ENCODE results near the gene HDAC4.

The HDAC4 gene

GRCh38 chr2:239153806-239154591 is 246.8 kb downstream of the HDAC4 start:
- DNase-seq (ENCODE audit: low read depth): no peak

GRCh38 chr2:239152916-239153305 is 247.9 kb downstream of the HDAC4 start:
- DNase-seq (ENCODE audit: low read depth): no peak

- no peak for DNase-seq (ENCODE audit: low read depth)
These were observed 248.4 kb downstream of the HDAC4 start for GRCh38 chr2:239152239-239152915.

DNA sequence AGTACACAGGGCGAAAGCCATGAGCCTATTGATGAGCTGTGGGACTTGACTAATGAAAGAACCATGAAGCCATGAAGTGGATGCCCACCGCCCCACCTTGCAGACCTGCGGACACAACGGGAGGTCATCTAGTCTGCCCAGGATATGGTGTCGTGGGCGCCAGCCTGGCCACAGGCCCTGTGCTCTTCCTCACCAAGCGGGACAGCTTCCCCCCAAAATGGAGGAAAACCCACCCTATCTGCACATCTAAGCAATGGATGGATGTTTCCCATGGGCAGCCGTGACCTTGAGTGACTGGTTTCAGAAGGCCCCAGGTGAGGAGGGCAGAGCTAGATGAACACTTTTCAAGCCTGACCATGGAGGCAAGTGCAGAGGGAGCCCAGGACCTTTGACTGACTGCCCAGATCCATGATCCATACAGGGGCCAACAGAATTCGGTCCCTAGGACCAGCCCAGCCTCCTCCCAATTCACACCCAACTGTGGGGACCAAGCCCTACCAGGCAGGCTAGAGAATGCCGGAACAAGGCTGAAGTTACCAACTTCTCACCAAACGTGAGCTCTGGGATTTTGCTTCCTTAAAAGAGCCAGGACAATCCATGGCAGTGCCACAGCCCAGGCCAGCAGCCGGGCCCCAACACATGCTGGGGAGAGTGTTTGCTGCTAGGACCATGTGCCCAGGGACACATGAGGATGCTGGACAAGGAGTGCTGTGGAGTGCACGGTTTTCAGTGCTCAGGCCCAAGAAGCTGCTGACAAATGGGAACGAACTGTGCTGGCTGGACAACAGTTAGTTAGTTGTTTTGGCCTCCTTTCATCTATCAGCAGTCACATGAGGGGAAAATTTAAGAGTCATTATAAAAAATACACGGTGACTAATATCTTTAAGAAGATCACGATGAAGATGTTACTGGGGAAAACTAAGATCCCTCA is 249.4 kb downstream of the HDAC4 start:
- DNase-seq (ENCODE audit: low read depth): no peak

DNA sequence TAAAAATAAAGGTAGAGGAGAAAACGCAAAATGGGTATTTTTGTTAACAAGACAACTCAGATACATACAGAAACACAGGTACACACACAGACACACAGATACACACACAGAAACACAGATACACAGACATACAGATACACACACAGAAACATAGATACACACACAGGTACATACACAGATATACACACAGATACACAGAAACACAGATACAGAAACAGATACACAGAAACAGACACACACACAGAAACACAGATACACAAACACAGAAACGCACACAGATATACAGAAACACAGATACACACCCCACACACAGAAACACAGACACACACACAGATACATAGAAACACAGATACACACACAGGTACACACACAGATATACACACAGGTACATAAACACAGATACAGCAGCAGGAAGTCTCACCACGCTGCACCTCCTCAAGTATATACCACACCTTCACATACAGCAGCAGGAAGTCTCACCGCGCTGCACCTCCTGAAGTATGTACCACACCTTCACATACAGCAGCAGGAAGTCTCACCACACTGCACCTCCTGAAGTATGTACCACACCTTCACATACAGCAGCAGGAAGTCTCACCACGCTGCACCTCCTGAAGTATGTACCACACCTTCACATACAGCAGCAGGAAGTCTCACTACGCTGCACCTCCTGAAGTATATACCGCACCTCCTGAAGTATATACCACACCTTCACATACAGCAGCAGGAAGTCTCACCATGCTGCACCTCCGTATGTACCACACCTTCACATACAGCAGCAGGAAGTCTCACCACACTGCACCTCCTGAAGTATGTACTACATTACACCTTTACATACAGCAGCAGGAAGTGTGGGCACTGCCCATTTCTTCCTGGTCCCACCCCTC is 250.5 kb downstream of the HDAC4 start:
- DNase-seq (ENCODE audit: low read depth): no peak

DNA sequence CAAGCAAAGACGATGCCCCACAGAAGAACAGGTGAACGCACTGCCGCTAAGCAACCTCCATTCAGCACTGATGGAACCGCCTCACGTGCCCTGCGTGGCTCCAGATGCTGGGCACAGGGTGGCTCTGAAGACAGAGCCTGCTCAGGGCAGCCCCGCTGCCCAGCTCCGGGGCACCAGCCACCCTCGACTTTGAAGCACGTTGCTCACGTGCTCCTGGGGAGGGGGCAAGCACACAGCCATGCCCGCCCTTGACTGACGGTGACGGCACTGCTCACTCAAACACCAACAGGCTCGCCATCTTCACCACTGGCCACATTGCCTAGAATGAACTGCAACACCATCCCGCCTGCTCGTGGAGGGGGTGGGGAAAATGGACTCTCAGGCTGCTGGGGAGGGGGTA is 251.3 kb downstream of the HDAC4 start:
- DNase-seq (ENCODE audit: low read depth): no peak

- DNase-seq (ENCODE audit: low read depth): no peak
These were observed 252.2 kb downstream of the HDAC4 start for GRCh38 chr2:239148495-239149200.

DNA sequence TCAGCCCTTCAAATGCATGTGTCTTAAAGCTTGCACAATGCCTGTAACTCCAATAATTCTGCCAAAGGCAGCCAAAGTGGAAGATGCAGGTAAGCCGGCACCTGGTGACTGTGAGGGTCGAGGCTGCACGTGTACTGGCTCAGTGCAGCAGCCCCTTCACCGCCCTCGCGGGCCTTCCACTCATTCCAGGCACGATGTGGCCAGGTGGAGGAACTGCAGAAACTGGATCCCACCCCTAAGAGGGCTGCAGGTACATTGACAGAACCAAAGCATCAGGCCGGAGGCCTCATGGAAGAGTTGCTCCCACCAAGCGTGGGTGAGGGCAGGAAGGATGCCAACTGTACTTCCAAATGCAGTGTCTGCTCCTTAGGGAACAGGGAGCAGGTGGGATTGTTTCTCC is 253.4 kb downstream of the HDAC4 start:
- no peak for DNase-seq (ENCODE audit: low read depth)

GRCh38 chr2:239146741-239147181 is 254.1 kb downstream of the HDAC4 start:
- no peak for DNase-seq (ENCODE audit: low read depth)

DNA sequence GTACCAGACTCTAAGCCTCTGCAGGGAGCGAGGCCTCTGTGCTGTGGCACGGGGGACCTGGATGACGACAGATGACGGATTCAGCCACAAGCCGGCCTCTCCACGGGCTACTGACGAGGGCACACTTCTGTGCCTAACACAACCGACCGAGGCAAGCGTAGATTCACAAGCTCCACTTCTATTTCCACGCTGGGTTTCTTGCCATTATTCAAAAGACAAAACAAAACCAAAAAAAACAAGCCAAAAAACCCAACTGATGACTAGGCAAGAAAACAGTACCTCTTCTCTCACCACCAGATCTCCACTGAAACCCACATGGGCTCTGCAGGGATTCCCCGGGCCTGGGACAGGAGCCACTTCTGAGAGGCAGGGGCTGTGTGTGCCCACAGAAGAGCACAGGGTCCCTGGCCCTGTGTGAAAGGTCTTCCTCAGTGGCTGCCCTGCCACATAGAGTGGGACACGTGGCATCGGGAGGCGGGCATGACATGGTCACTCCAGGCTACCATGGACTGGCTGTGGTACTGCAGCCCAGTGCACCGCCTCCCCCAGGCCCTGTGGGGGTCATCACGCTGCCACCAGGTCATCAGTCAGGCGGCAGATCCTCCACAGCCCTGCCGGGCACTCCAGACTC is 254.7 kb downstream of the HDAC4 start:
- DNase-seq (ENCODE audit: low read depth): no peak

DNA sequence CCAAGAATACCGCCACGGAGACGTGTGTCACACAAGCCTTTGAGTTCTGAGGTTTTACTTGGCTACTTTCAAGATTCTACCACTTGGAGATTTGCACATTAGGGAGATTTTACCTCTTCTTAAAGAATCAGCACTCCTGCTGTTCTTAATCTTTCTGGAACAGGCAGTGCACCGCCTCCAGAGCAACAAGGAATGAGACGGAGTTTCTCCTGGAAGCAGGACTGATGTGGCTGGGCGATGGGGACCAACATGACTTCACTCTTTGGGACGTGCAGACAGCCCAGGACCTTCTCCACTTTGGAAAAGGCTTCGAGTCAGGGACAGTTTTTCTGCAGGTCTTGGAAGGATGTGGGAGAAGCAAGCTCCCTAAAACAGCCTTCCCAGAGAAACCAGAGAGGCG is 255.2 kb downstream of the HDAC4 start:
- no peak for DNase-seq (ENCODE audit: low read depth)

DNA sequence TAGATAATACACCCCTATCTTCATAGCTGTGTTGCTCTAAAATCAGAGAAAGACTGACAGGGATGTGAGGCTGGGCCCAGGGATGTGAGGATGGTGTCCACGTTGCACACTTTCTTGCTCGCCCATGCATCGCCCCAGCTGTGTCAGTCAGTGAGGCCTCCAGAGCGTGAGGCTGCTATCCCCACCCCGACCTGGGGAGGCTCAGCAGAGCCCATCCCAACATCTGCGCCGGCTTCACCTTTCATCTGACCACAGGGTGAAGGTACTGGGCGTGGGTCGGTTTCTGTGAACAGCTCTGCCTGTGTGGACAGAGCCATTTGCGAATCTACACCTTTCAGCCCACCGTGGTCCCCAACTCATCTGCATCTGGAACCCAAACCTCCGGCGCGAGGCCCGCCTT is 255.7 kb downstream of the HDAC4 start:
- DNase-seq (ENCODE audit: low read depth): no peak

- no peak for DNase-seq (ENCODE audit: low read depth)
These were observed 256.2 kb downstream of the HDAC4 start for GRCh38 chr2:239144713-239144999.

- no peak for DNase-seq (ENCODE audit: low read depth)
These were observed 256.7 kb downstream of the HDAC4 start for GRCh38 chr2:239143858-239144712.

DNA sequence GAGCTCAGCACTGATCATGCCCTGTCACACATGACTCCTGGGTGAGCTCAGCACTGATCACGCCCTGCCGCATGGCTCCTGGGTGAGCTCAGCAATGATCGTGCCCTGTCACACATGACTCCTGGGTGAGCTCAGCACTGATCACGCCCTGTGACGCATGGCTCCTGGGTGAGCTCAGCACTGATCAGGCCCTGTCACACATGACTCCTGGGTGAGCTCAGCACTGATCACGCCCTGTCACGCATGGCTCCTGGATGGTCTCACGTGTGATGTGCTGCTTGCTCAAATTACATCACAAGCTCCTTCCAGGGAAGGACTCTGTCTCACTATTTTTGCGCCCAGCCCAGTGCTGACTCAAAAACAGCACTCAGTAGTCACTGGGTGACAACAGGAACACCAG is 258.0 kb downstream of the HDAC4 start:
- DNase-seq (ENCODE audit: low read depth): no peak

GRCh38 chr2:239142296-239142695 is 258.5 kb downstream of the HDAC4 start:
- DNase-seq (ENCODE audit: low read depth): no peak

- no peak for DNase-seq (ENCODE audit: low read depth)
These were observed 259.6 kb downstream of the HDAC4 start for GRCh38 chr2:239141021-239141760.

- DNase-seq (ENCODE audit: low read depth): no peak
These were observed 260.3 kb downstream of the HDAC4 start for GRCh38 chr2:239140346-239141020.
